Subcutaneous abdominal adipose tissue (tissue), 5 donors: Measurements from ENCODE around the gene TJP1.

ENCODE experiments used
- H3K27ac ChIP-seq: one replicate; pipeline ENCODE4 v1.7.0; 2013; ENCODE audit warnings: low read depth, mild to moderate bottlenecking, inconsistent platforms, low read length, moderate library complexity
- H3K27me3 ChIP-seq, 5 donors: one replicate each; pipeline ENCODE4 v1.7.0; 2013; ENCODE audit warnings: low read length in 5 of 5, inconsistent platforms in 1 of 5; ENCODE audit not compliant: control insufficient read depth in 5 of 5, insufficient read depth in 4 of 5
- H3K36me3 ChIP-seq, 5 donors: one replicate each; pipeline ENCODE4 v1.7.0; 2013; ENCODE audit warnings: low read length in 5 of 5; ENCODE audit not compliant: control insufficient read depth in 5 of 5, insufficient read depth in 5 of 5
- H3K4me1 ChIP-seq, 5 donors: one replicate each; pipeline ENCODE4 v1.7.0; 2013; ENCODE audit warnings: low read length in 5 of 5, mild to moderate bottlenecking in 3 of 5, moderate library complexity in 1 of 5; ENCODE audit not compliant: control insufficient read depth in 5 of 5, insufficient read depth in 5 of 5
- H3K4me3 ChIP-seq, 5 donors: one replicate each; pipeline ENCODE4 v1.7.0; 2013; ENCODE audit warnings: low read length in 5 of 5, low read depth in 1 of 5
- H3K9ac ChIP-seq, 5 donors: one replicate each; pipeline ENCODE4 v1.7.0; 2013; ENCODE audit warnings: low read length in 5 of 5, mild to moderate bottlenecking in 4 of 5, moderate library complexity in 3 of 5
- H3K9me3 ChIP-seq, 5 donors: one replicate each; pipeline ENCODE4 v1.7.0; 2013; ENCODE audit warnings: low read length in 5 of 5; ENCODE audit not compliant: control insufficient read depth in 5 of 5
- donor health status: healthy.
- donor health status: healthy.
- donor health status: healthy.
- donor health status: healthy.
- donor health status: healthy.

The TJP1 gene

GRCh38 chr15:29728418-29728817 is 93.8 kb downstream of the TJP1 start:
- Histone ChIP-seq H3K4me1 (no peaks in the 10 kb centered on the region), H3K27me3 (no peaks in the 10 kb centered on the region), H3K27ac (no peak overlapping the region), H3K4me3 (no peak overlapping the region), H3K9ac (no peak overlapping the region), H3K36me3 (peaks cover 42 to 73% (median 58%) of the 10 kb centered on the region in 5 donors), H3K9me3 (no peaks in the 10 kb centered on the region)

- Histone ChIP-seq H3K4me1 (no peaks in the 10 kb centered on the region), H3K9ac (no peak overlapping the region), H3K9me3 (no peaks in the 10 kb centered on the region), H3K36me3 (peaks cover 39 to 73% (median 60%) of the 10 kb centered on the region in 5 donors), H3K27ac (no peak overlapping the region), H3K4me3 (no peak overlapping the region), H3K27me3 (no peaks in the 10 kb centered on the region)
These were observed 94.4 kb downstream of the TJP1 start for GRCh38 chr15:29727871-29728270.

DNA sequence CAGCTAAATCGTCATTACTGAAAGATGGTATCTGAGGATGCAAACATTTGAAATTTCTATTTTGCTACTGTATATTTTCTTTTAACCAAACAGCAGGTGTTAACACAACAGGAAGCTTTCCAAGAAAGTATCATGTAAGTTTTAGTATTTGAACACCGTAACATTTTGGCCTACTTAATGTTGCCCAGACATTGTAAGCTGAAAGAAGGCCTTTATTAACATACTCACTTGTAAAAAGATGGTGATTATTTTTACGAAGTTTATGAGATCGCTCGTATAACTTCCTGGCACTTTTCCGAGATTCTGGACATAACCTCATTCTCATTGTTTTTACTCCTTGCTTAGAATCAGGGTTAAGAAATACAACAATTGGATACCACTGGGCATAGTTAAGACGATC is 95.7 kb downstream of the TJP1 start:
- peaks cover 0 to 9% (median 7%) of the 10 kb centered on the region in 5 donors for H3K9me3 ChIP-seq
- no peak overlapping the region for H3K9ac ChIP-seq
- H3K27me3 ChIP-seq, result no peaks in the 10 kb centered on the region
- H3K27ac ChIP-seq, result no peak overlapping the region
- peaks cover 27 to 72% (median 60%) of the 10 kb centered on the region in 5 donors for H3K36me3 ChIP-seq
- H3K4me1 ChIP-seq, result no peaks in the 10 kb centered on the region
- H3K4me3 ChIP-seq, result no peak overlapping the region

DNA sequence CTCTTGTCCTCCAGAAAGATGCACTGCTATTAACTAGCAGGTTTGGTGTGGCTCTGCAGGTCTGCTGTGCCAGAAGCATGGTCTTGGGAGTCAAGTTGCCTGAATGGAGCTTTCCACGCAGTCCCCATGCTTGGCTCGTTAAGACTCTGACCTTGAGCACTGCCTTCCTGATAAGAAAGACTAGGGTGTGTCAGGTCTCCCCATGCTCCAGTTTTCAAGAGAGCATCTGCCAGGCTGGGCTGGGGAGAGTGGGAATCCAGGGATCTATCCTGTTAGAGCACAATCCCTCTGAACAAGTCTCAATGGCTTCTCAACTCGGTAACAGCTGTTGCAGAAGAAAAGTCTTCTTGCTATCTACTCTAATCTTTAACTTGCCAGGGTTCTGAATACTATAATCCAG is 98.2 kb downstream of the TJP1 start:
- H3K4me3 ChIP-seq, result no peak overlapping the region
- H3K36me3 ChIP-seq, result peaks cover 41 to 89% (median 72%) of the 10 kb centered on the region in 5 donors
- H3K9ac ChIP-seq, result no peak overlapping the region
- peaks cover 0 to 9% (median 7%) of the 10 kb centered on the region in 5 donors for H3K9me3 ChIP-seq
- no peaks in the 10 kb centered on the region for H3K27me3 ChIP-seq
- H3K4me1 ChIP-seq, result no peaks in the 10 kb centered on the region
- H3K27ac ChIP-seq, result no peak overlapping the region

GRCh38 chr15:29713784-29714183 is 108.5 kb downstream of the TJP1 start:
- no peak overlapping the region for H3K4me3 ChIP-seq
- no peaks in the 10 kb centered on the region for H3K27me3 ChIP-seq
- no peaks in the 10 kb centered on the region for H3K9me3 ChIP-seq
- H3K9ac ChIP-seq, result peak overlapping the region in 1 of 5 donors; percentile 1
- H3K27ac ChIP-seq, result no peak overlapping the region
- H3K4me1 ChIP-seq, result no peaks in the 10 kb centered on the region
- H3K36me3 ChIP-seq, result peaks cover 63 to 82% (median 66%) of the 10 kb centered on the region in 5 donors

- H3K9me3 ChIP-seq, result no peaks in the 10 kb centered on the region
- H3K9ac ChIP-seq, result no peak overlapping the region
- no peak overlapping the region for H3K4me3 ChIP-seq
- H3K4me1 ChIP-seq, result peaks cover 0 to 6% (median 0%) of the 10 kb centered on the region in 5 donors
- H3K27me3 ChIP-seq, result no peaks in the 10 kb centered on the region
- no peak overlapping the region for H3K27ac ChIP-seq
- H3K36me3 ChIP-seq, result peaks cover 57 to 79% (median 66%) of the 10 kb centered on the region in 5 donors
These were observed 110.0 kb downstream of the TJP1 start for GRCh38 chr15:29712149-29712885.

DNA sequence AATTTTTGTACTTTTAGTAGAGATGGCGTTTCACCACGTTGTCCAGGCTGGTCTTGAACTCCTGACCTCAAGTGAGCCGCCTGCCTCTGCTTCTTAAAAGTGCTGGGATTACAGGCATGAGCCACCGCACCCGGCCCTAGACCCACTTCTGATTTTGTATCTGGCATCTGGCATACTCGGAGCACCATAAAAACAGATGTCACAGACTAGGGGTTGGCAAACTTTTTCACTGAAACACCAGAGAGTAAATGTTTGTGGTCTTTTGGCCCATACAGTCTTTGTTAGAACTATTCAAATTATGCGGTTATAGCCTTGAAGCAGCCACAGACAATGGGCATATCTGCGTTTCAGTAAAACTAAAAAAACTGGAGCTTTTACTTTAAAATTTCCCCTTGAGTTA is 110.7 kb downstream of the TJP1 start:
- Histone ChIP-seq H3K4me1 (peaks cover 0 to 6% (median 0%) of the 10 kb centered on the region in 5 donors), H3K9me3 (no peaks in the 10 kb centered on the region), H3K36me3 (peaks cover 49 to 78% (median 66%) of the 10 kb centered on the region in 5 donors), H3K4me3 (no peak overlapping the region), H3K27ac (no peak overlapping the region), H3K27me3 (no peaks in the 10 kb centered on the region), H3K9ac (no peak overlapping the region)

- no peak overlapping the region for H3K9ac ChIP-seq
- H3K4me1 ChIP-seq, result peaks cover 0 to 6% (median 5%) of the 10 kb centered on the region in 5 donors
- H3K27ac ChIP-seq, result no peak overlapping the region
- H3K9me3 ChIP-seq, result no peaks in the 10 kb centered on the region
- H3K4me3 ChIP-seq, result no peak overlapping the region
- H3K27me3 ChIP-seq, result no peaks in the 10 kb centered on the region
- peaks cover 35 to 75% (median 63%) of the 10 kb centered on the region in 5 donors for H3K36me3 ChIP-seq
These were observed 113.7 kb downstream of the TJP1 start for GRCh38 chr15:29708519-29708918.

DNA sequence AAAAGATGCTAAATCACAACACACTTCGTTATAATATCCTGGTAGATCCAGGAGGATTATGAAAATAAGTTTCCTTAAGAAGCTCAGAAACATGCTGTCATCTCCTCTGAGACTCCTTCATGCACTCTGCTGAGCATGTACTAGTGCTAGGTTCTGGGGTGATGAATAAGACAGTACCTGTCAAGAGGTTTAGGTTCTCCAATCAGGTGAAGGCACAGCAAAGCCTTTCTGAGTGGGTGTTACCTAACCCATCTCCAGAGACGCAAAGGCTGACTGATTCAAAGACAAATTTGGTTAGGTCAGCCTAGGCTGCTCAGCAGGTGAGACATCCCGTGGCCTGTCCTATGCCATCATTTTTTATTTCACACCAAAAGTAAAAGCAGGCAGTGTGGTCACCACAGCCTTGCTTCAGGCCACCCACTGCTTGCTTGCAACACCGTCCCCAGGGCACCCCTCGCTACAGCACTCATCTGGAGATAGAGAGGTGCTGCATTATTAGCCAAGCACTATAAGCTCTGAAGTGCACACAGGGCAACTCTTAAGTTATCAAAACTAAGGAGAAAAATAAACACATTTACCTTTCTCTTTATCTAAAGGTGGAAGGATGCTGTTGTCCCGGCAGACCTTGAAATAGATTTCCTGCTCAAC is 117.2 kb downstream of the TJP1 start:
- Histone ChIP-seq H3K9me3 (no peaks in the 10 kb centered on the region), H3K27ac (no peak overlapping the region), H3K27me3 (no peaks in the 10 kb centered on the region), H3K9ac (no peak overlapping the region), H3K36me3 (peaks cover 35 to 86% (median 70%) of the 10 kb centered on the region in 5 donors), H3K4me3 (no peak overlapping the region), H3K4me1 (peaks cover 0 to 6% (median 5%) of the 10 kb centered on the region in 5 donors)

- Histone ChIP-seq H3K27me3 (no peaks in the 10 kb centered on the region), H3K4me1 (peaks cover 0 to 5% (median 0%) of the 10 kb centered on the region in 5 donors), H3K4me3 (no peak overlapping the region), H3K9me3 (no peaks in the 10 kb centered on the region), H3K27ac (no peak overlapping the region), H3K9ac (no peak overlapping the region), H3K36me3 (peaks cover 32 to 75% (median 56%) of the 10 kb centered on the region in 5 donors)
These were observed 121.1 kb downstream of the TJP1 start for GRCh38 chr15:29701151-29701550.
